H9 (cell line): ENCODE measurements around the gene COX8A. TPM values are rescaled to one million over a fixed set of nuclear protein-coding genes. Genes with fewer than 3 reads are reported as not detected.

Experiments
- DNase-seq: peaks from one replicate; pipeline ENCODE4 v3.0.0-alpha.2; 2017
- H2AFZ ChIP-seq: one replicate; pipeline ENCODE4 v1.6.1; 2013; ENCODE audit warnings: mild to moderate bottlenecking, low read length, control low read depth, moderate library complexity
- H2AK5ac ChIP-seq: 2 replicates; pipeline ENCODE4 v1.6.1; 2013; ENCODE audit warnings: low read length, control low read depth, mixed read lengths; ENCODE audit not compliant: insufficient read length
- H2BK120ac ChIP-seq: one replicate; pipeline ENCODE4 v1.6.1; 2013; ENCODE audit warnings: low read depth, mild to moderate bottlenecking, low read length, control low read depth, inconsistent platforms; ENCODE audit not compliant: poor library complexity, severe bottlenecking
- H2BK12ac ChIP-seq: 2 replicates; pipeline ENCODE4 v1.6.1; 2013; ENCODE audit warnings: low read length, control low read depth, mixed read lengths, low read depth; ENCODE audit not compliant: insufficient read length
- H2BK15ac ChIP-seq: 2 replicates; pipeline ENCODE4 v1.6.1; 2013; ENCODE audit warnings: low read depth, low read length, control low read depth
- H2BK20ac ChIP-seq: one replicate; pipeline ENCODE4 v1.6.1; 2013; ENCODE audit warnings: low read depth, mild to moderate bottlenecking, low read length, control low read depth, inconsistent platforms; ENCODE audit not compliant: poor library complexity, severe bottlenecking
- H2BK5ac ChIP-seq: 2 replicates; pipeline ENCODE4 v1.6.1; 2013; ENCODE audit warnings: low read length, control low read depth, mixed read lengths; ENCODE audit not compliant: insufficient read length
- H3K14ac ChIP-seq: 2 replicates; pipeline ENCODE4 v1.6.1; 2013; ENCODE audit warnings: low read length, control low read depth; ENCODE audit not compliant: insufficient read depth
- H3K18ac ChIP-seq: 2 replicates; pipeline ENCODE4 v1.6.1; 2013; ENCODE audit warnings: low read depth, mild to moderate bottlenecking, mixed read lengths, low read length, control low read depth; ENCODE audit not compliant: insufficient read length
- H3K23ac ChIP-seq: 2 replicates; pipeline ENCODE4 v1.6.1; 2013; ENCODE audit warnings: low read length, control low read depth, mixed read lengths, low read depth; ENCODE audit not compliant: insufficient read length
- H3K23me2 ChIP-seq: 2 replicates; pipeline ENCODE4 v1.6.1; 2013; ENCODE audit warnings: low read depth, mild to moderate bottlenecking, mixed read lengths, low read length, control low read depth; ENCODE audit not compliant: insufficient read length, poor library complexity, severe bottlenecking
- H3K27ac ChIP-seq: 2 replicates; pipeline ENCODE4 v1.5.1; 2013; ENCODE audit warnings: low read length, control low read depth, mixed read lengths, low read depth; ENCODE audit not compliant: insufficient read length
- H3K27me3 ChIP-seq: 2 replicates; pipeline ENCODE4 v1.6.1; 2013; ENCODE audit warnings: low read length, control low read depth, inconsistent platforms; ENCODE audit not compliant: insufficient read depth
- H3K4ac ChIP-seq: 2 replicates; pipeline ENCODE4 v1.6.1; 2013; ENCODE audit warnings: low read depth, mild to moderate bottlenecking, control low read depth, inconsistent platforms, low read length, moderate library complexity
- H3K4me1 ChIP-seq: 2 replicates; pipeline ENCODE4 v1.6.1; 2013; ENCODE audit warnings: low read length, control low read depth, inconsistent platforms; ENCODE audit not compliant: insufficient read depth
- H3K4me2 ChIP-seq: 2 replicates; pipeline ENCODE4 v1.6.1; 2013; ENCODE audit warnings: low read length, control low read depth, mixed read lengths; ENCODE audit not compliant: insufficient read length, insufficient read depth
- H3K56ac ChIP-seq: 2 replicates; pipeline ENCODE4 v1.6.1; 2013; ENCODE audit warnings: low read depth, mild to moderate bottlenecking, mixed read lengths, low read length, control low read depth; ENCODE audit not compliant: insufficient read length
- H3K79me1 ChIP-seq: 2 replicates; pipeline ENCODE4 v1.6.1; 2013; ENCODE audit warnings: low read depth, mild to moderate bottlenecking, moderate library complexity, low read length, control low read depth, inconsistent platforms; ENCODE audit not compliant: insufficient read depth, poor library complexity, severe bottlenecking
- H3K79me2 ChIP-seq: 2 replicates; pipeline ENCODE4 v1.6.1; 2013; ENCODE audit warnings: low read length, control low read depth, inconsistent platforms; ENCODE audit not compliant: insufficient read depth
- H3K9ac ChIP-seq: 2 replicates; pipeline ENCODE4 v1.6.1; 2013; ENCODE audit warnings: low read length, control low read depth, mixed read lengths; ENCODE audit not compliant: insufficient read length; ENCODE audit errors: extremely low read depth
- H3K9me3 ChIP-seq: one replicate; pipeline ENCODE4 v1.6.1; 2013; ENCODE audit warnings: low read depth, low read length, inconsistent platforms; ENCODE audit not compliant: control insufficient read depth
- H3T11ph ChIP-seq: one replicate; pipeline ENCODE4 v1.6.1; 2013; ENCODE audit warnings: mild to moderate bottlenecking, low read length, control low read depth, inconsistent platforms
- H4K20me1 ChIP-seq: one replicate; pipeline ENCODE4 v1.6.1; 2013; ENCODE audit not compliant: control insufficient read depth, insufficient read length, insufficient read depth
- H4K5ac ChIP-seq: 2 replicates; pipeline ENCODE4 v1.6.1; 2013; ENCODE audit warnings: low read depth, mild to moderate bottlenecking, mixed read lengths, low read length, control low read depth; ENCODE audit not compliant: insufficient read length
- H4K8ac ChIP-seq: replicated peaks from 2 replicates; pipeline ENCODE4 v1.6.1; 2013; ENCODE audit warnings: low read length, control low read depth, mixed read lengths, low read depth; ENCODE audit not compliant: insufficient read length
- H4K91ac ChIP-seq: 2 replicates; pipeline ENCODE4 v1.6.1; 2013; ENCODE audit warnings: low read depth, mild to moderate bottlenecking, moderate library complexity, mixed read lengths, low read length, control low read depth; ENCODE audit not compliant: insufficient read length
- H3K27ac Mint-ChIP-seq, 3 experiments: 2 replicates in 2 of 3; 3 replicates in 1 of 3; pipeline ENCODE4 v1.8.0; 2020 to 2021; ENCODE audit warnings: mixed read lengths in 3 of 3, mild to moderate bottlenecking in 1 of 3, moderate library complexity in 1 of 3
- H3K27me3 Mint-ChIP-seq: 2 replicates; pipeline ENCODE4 v1.8.0; 2021; ENCODE audit warnings: low read depth, mild to moderate bottlenecking, moderate library complexity, mixed read lengths
- H3K36me3 Mint-ChIP-seq, 3 experiments: 2 replicates in 2 of 3; 3 replicates in 1 of 3; pipeline ENCODE4 v1.8.0; 2020 to 2021; ENCODE audit warnings: low read depth in 3 of 3, mixed read lengths in 3 of 3; ENCODE audit not compliant: insufficient read depth in 1 of 3
- H3K4me1 Mint-ChIP-seq, 2 experiments: 2 replicates each; pipeline ENCODE4 v1.8.0; 2020; ENCODE audit warnings: mixed read lengths in 2 of 2
- H3K4me3 Mint-ChIP-seq, 2 experiments: 2 replicates in 1 of 2; 3 replicates in 1 of 2; pipeline ENCODE4 v1.8.0; 2020 to 2021; ENCODE audit warnings: mild to moderate bottlenecking in 2 of 2, mixed read lengths in 2 of 2, moderate library complexity in 1 of 2
- H3K9me3 Mint-ChIP-seq, 2 experiments: 2 replicates in 1 of 2; 3 replicates in 1 of 2; pipeline ENCODE4 v1.8.0; 2020; ENCODE audit warnings: mild to moderate bottlenecking in 2 of 2, mixed read lengths in 2 of 2, moderate library complexity in 1 of 2
- WGBS: extraction: QIAGEN DNeasy Blood & Tissue Kit; methylation state at CpG from one replicate; pipeline ENCODE4 v1.1.7; 2013; ENCODE audit warnings: missing lambda C conversion rate, low lambda C conversion rate, mixed read lengths; ENCODE audit not compliant: insufficient read length; ENCODE audit errors: extremely low coverage; 5-methylcytosine and 5-hydroxymethylcytosine counted together
- total RNA-seq: library from RNA; stranded (reverse); gene quantifications from 2 replicates; pipeline ENCODE4 v1.2.1, GENCODE V29; 2021
- TF ChIP-seq, protein P1 (sequence below): fragments of 200-600 bp; sonication (generic); conservative IDR thresholded peaks from 3 replicates; pipeline ENCODE4 v1.8.0; 2021; ENCODE audit warnings: antibody characterized with exemption, mild to moderate bottlenecking

The COX8A gene
- total RNA-seq, 1 experiment from 2014 or later = 429 TPM

DNA sequence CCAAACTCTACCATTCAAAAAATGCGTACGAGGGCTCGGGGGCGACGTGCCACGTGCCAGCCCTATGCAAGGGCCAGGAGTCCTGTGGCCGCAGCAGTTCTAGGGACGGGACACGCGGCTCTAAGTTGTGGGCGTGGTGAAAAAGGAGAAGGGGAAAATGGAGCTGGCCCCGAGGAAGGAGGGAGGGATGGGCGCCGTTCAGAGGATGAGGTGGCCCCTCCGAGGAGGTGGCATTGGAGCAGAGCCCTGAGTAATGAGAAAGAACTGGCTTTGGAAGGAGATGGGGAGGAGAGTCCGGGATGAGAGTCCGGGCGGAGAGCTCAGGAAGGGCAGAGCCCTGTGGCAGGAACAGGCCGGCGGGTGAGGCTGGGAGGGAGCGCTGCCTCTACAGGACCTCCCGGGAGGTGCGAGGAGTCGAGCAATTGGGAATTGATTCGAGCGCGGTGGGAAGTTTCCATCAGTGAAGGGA is 32.8 kb downstream of the COX8A start:
- Histone ChIP-seq H2BK12ac (no peak overlapping the region), H3K79me1 (no peaks in the 10 kb centered on the region), H3K9me3 (no peaks in the 10 kb centered on the region), H4K5ac (no peak overlapping the region), H3K4me1 (no peaks in the 10 kb centered on the region), H2BK5ac (no peak overlapping the region), H3K23me2 (peaks cover 11% of the 10 kb centered on the region), H3K9ac (no peak overlapping the region), H2BK15ac (no peak overlapping the region), H3K27me3 (peaks cover 32% of the 10 kb centered on the region; the same call in 1 of the 2 replicates), H3K27ac (no peak overlapping the region), H3K18ac (no peak overlapping the region), H4K20me1 (no peaks in the 10 kb centered on the region), H2AFZ (no peak overlapping the region), H3K56ac (no peak overlapping the region), H3K4ac (no peak overlapping the region), H3K4me2 (peak overlapping the region; percentile 77), H4K8ac (no peak overlapping the region), H3K14ac (peak overlapping the region; percentile 5; the same call in 1 of the 2 replicates), H4K91ac (no peak overlapping the region), H2BK120ac (no peak overlapping the region), H2BK20ac (no peak overlapping the region), H3K23ac (no peak overlapping the region), H2AK5ac (no peak overlapping the region), H3T11ph (no peak overlapping the region), H3K79me2 (no peaks in the 10 kb centered on the region)
- peak; percentile 58 for DNase-seq
- Mint-ChIP-seq H3K36me3 (peaks cover 2 to 10% (median 4%) of the 10 kb centered on the region in 3 experiments; a peak in 5 of 7 replicates), H3K9me3 (peaks cover 9 to 14% of the 10 kb centered on the region in 2 experiments; a peak in 2 of 5 replicates), H3K4me1 (peaks cover 14 to 24% of the 10 kb centered on the region in 2 experiments), H3K27me3 (peaks cover 94% of the 10 kb centered on the region), H3K4me3 (peak overlapping the region; percentile 42 to 79), H3K27ac (no peak overlapping the region)
- TF ChIP-seq, protein P1, sequence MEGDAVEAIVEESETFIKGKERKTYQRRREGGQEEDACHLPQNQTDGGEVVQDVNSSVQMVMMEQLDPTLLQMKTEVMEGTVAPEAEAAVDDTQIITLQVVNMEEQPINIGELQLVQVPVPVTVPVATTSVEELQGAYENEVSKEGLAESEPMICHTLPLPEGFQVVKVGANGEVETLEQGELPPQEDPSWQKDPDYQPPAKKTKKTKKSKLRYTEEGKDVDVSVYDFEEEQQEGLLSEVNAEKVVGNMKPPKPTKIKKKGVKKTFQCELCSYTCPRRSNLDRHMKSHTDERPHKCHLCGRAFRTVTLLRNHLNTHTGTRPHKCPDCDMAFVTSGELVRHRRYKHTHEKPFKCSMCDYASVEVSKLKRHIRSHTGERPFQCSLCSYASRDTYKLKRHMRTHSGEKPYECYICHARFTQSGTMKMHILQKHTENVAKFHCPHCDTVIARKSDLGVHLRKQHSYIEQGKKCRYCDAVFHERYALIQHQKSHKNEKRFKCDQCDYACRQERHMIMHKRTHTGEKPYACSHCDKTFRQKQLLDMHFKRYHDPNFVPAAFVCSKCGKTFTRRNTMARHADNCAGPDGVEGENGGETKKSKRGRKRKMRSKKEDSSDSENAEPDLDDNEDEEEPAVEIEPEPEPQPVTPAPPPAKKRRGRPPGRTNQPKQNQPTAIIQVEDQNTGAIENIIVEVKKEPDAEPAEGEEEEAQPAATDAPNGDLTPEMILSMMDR = no peak
- no CpG with 5 or more reads among the region's 27 CpGs for WGBS
